Measurements from ENCODE around the gene CDKN2AIPNL.

CDKN2AIPNL gene, protein sequence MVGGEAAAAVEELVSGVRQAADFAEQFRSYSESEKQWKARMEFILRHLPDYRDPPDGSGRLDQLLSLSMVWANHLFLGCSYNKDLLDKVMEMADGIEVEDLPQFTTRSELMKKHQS

DNA sequence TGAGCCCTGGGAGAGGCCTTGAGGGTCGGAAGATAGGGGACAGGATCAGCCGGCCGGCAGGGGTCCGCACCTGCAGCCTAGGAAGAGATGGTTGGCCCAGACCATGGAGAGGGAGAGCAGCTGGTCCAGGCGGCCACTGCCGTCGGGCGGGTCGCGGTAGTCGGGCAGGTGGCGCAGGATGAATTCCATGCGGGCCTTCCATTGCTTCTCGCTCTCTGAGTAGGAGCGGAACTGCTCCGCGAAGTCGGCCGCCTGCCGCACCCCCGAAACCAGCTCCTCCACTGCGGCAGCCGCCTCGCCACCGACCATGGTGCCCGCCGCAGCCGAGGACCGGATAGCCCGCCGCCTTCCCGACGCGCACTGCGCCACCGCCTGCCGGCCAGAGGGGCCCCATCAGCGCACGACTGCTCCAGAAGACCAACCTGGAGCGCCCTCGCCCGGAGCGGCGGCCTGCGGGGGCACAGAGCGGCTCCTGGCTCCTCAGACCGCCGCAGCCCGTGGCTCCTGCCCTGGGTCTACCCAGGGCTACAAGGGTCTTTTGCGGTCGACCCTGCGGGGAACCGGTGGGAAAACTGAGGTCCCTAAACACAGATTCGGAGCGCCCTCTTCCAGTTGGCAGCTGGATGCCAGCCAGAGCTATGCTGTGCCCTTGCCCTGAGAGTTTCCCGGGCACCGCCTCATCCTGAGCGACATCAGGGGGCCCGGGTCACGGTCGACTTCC is at the start of gene CDKN2AIPNL:
TSS of gene CDKN2AIPNL (minus strand) at position 336 of the 721 bp plus-strand sequence. CDS start at position 309, 27 bp downstream.
- peak within 1 kb of the TSS; percentile 85 for H3K4me3 ChIP-seq (ENCODE audit: low read depth, low read length)

DNA sequence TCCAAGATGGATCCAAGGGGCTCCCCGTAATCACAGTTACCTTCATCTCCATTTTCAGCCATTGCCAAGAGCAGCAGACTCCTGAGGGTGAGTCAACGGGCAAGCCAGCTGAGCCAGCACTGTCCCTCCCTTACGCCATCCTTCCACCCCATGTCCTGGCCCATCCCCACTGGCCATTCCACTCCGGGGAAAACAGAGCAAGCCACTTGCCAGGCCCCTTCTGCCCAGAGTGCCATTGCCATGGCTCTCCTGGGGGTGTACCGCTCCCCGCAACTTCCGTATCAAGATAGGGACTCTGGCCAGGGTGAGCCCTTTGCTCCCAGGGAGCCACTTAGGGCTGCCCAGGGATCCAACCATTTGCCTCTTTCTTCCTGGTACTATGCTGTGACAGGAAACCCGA is 48.9 kb upstream of the CDKN2AIPNL start:
- H3K4me3 ChIP-seq (ENCODE audit: low read depth, low read length) = no peak overlapping the region

- no peak overlapping the region for H3K4me3 ChIP-seq (ENCODE audit: low read depth, low read length)
Observed at GRCh38 chr5:134459491-134459890, 47.8 kb upstream of the CDKN2AIPNL start.

GRCh38 chr5:134459010-134459403 is 47.3 kb upstream of the CDKN2AIPNL start:
- no peak overlapping the region for H3K4me3 ChIP-seq (ENCODE audit: low read depth, low read length)

DNA sequence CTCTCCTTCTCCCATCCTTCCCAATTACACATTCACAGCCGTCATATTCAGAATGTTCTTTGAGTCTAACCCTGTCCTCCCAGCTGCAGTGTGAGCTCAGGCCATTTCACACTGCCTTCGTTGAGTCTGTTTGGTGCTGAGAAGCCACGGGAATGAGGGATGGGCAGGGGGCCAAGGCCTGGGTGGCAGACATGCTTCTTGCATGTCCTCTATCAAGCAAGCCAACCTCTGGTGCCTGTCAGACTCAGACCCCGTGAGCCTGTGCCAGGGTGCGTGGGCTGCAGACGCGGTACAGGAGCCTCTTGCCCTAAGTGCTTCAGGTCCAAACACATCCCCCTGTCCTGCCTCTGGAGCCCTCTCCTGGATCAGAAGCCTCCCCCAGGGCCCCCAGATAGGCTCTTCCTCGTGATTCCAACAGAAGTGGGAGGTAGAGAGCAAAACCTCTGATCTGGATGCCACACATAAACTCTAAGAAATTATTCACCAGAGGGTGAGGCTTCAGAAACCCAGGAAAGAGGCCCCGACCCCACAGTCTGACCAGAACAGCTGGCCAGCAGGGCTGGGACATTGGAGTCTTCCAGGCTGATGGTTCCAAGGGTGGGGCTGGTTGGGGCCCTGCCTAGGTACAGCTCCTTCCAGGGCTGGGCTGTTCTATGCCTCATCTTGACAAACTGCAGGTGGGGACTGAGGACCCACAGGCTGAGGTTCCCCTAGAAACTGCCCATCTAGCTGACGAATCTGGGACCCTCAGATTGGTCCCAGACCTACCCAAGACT is 46.7 kb upstream of the CDKN2AIPNL start:
- H3K4me3 ChIP-seq (ENCODE audit: low read depth, low read length) = no peak overlapping the region

DNA sequence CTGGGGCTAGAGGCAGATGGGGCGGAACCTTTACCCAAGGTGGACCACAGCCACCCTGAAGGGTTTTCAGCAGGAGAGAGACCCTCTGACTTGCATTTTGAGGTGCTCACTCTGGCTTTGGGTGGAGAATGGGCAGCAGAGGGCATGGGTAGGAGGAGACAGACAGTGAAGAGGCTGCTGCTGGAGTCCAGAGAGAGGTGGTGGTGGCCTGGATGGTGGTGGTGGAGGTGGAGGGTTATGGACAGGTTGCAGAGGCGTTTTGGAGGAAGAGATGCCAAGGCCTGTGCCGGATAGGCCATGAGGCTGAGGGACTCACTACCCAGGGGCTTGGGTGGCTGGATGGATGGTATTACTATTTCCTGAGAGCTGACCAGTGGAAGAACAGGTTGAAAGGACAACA is 46.1 kb upstream of the CDKN2AIPNL start:
- H3K4me3 ChIP-seq (ENCODE audit: low read depth, low read length) = no peak overlapping the region

DNA sequence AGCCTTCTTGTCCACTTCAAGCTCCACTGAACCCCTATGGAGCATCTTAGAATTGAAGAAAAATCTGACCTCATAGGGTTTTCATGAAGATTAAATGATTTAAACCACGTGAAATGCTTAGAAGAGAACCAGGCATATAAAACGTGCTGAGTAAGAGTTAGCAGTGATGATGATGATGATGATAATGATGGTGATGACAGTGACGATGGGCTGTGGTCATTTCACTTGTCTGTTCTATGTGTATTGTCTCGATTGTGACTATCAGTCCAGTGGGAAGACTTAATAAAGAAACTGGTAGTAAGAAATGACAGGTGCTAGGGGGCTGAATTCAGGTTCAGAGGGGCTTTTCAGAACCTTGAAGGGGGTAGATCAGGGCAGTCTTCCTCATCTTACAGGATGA is 45.1 kb upstream of the CDKN2AIPNL start:
- H3K4me3 ChIP-seq (ENCODE audit: low read depth, low read length) = no peak overlapping the region

DNA sequence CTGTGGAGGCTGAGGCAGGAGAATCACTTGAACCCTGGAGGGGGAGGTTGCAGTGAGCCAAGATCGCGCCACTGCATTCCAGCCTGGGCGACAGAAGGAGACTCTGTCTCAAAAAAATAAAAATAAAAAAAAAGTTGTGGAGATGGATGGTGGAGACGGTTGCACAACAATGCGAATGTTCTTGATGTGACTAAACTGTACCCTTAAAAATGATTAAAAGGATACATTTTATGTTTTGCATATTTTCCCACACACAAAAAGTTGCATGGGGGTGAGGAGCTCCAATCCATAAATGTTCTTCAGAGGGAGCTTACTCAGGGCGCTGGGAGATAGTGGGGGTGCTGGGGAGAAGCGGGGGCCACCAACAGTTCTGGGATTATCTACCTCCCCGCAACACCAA is 43.8 kb upstream of the CDKN2AIPNL start:
- no peak overlapping the region for H3K4me3 ChIP-seq (ENCODE audit: low read depth, low read length)

- H3K4me3 ChIP-seq (ENCODE audit: low read depth, low read length) = no peak overlapping the region
Observed at GRCh38 chr5:134453016-134453415, 41.3 kb upstream of the CDKN2AIPNL start.

DNA sequence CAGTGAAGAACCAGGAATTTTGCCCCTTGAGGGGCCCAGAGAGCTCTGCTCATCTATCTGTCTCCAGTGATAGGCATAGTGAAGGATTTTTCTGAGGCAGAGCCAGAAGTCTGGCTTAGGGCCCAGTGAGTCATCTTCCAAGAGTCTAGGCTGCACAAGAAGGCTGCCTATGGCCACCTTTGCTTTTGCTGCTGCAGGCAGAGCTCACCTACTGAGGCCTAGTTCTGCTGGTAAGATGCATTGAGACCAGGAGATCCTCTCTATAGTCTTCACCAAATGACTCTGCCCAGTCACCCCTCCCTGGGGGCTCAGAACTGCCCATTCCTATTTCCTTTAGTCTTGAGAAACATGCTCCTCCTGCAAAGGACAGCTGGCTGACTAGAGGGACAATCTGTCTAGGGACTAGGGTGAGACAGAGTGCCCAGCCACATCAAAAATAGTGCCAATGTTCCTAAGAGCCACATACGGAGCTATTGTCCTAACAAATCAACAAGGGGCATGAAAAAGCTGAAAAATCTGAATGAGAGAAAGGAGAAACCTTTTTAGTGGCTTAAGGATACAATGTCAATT is 40.3 kb upstream of the CDKN2AIPNL start:
- no peak overlapping the region for H3K4me3 ChIP-seq (ENCODE audit: low read depth, low read length)

DNA sequence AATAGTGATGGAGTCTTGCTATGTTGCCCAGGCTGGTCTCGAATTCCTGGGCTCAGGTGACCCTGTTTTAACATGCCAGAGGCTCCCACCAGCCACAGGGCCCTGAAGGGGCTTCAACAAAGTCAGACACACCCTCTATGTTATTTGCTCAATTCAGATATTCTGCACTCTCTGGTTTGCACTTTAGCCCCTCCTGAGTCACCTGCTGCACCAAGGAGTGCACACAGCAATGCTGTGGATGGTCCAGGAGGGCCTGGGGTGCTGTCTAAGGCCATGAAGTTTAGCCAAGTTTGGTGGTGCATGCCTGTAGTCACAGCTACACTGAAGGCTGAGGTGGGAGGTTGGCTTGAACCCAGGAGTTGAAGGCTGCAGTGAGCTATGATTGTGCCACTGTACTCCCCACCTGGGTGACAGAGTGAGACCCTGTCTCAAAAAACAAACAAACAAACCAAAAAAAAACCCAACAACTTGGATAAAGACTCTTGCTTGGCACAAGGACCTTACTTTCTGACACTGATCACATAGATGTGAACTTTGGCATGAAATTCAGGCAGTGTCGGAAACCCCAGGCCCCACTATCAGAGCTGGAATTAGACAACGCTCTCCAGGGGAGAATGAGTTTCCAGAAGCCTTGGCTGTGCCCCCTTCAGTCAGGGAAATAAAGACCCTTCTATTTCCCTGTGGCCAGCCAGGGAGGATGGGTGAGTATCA is 39.7 kb upstream of the CDKN2AIPNL start:
- H3K4me3 ChIP-seq (ENCODE audit: low read depth, low read length) = no peak overlapping the region

DNA sequence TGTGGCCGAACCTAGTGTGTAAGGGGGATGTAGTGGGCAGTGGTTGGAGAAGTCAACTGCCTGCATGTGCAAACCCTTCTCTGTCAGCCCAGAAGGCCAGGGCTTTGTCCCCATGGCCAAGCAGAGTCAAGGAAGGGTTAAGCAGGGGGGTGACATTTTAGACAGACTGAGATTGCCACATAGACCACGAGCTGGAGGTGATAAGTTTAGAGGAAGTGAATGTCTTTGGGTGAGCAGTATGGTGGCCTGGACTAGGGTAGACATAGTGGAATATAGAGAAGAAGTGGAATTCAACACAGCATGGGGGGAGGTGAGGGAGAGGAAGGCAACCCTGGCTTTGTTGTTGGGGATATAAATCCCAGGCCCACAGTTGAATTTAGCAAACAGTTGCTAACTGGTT is 38.7 kb upstream of the CDKN2AIPNL start:
- no peak overlapping the region for H3K4me3 ChIP-seq (ENCODE audit: low read depth, low read length)

DNA sequence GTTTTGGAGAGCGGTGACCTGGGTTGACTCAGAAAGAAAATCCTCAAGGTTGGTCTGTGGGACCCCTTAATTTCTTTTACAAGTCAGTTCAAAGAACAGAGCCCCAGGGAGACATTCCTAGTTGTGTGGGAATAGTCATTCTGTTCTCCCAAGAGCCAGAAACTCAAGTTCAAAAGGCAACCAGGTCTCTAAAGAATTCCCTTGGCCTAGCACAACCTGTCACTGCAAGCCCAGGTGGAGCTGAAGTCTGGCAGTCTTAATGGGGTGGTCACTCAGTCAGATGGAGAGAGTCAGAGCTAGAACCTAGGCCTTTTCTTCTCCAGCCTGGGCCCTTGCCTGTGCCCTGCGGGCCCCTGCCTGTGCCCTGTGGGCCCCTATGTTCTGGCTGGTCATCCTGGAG is 37.5 kb upstream of the CDKN2AIPNL start:
- H3K4me3 ChIP-seq (ENCODE audit: low read depth, low read length) = no peak overlapping the region

GRCh38 chr5:134447815-134448520 is 36.3 kb upstream of the CDKN2AIPNL start:
- H3K4me3 ChIP-seq (ENCODE audit: low read depth, low read length) = no peak overlapping the region

GRCh38 chr5:134446938-134447337 is 35.3 kb upstream of the CDKN2AIPNL start:
- H3K4me3 ChIP-seq (ENCODE audit: low read depth, low read length) = no peak overlapping the region

GRCh38 chr5:134445856-134446818 is 34.5 kb upstream of the CDKN2AIPNL start:
- H3K4me3 ChIP-seq (ENCODE audit: low read depth, low read length) = no peak overlapping the region

GRCh38 chr5:134444941-134445471 is 33.3 kb upstream of the CDKN2AIPNL start:
- no peak overlapping the region for H3K4me3 ChIP-seq (ENCODE audit: low read depth, low read length)

- no peak overlapping the region for H3K4me3 ChIP-seq (ENCODE audit: low read depth, low read length)
Observed at GRCh38 chr5:134440201-134440755, 28.6 kb upstream of the CDKN2AIPNL start.

DNA sequence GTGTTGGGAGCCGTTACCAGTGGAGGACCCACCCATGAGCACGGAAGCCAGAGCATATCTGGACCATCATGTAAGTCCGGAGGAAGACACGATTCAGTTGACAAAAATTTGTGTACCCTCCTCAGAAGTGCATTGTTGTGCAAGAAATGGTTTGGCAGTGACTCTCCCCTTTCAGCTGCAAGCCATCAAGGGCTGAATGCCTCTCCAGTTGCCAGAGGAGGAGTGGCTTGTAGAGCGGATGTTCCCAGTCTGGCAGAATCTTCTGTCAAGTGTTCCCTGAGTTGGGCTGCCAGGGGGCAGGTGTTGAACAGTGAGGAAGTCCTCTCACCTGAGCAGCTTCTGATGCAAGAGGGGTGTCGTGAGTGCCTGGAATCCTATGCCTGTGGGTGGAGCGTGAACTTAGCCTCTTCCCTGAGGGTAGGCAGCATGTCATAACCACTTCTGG is 27.6 kb upstream of the CDKN2AIPNL start:
- no peak overlapping the region for H3K4me3 ChIP-seq (ENCODE audit: low read depth, low read length)
